ENCODE measurements around the gene ASAP2.

ASAP2 gene

DNA sequence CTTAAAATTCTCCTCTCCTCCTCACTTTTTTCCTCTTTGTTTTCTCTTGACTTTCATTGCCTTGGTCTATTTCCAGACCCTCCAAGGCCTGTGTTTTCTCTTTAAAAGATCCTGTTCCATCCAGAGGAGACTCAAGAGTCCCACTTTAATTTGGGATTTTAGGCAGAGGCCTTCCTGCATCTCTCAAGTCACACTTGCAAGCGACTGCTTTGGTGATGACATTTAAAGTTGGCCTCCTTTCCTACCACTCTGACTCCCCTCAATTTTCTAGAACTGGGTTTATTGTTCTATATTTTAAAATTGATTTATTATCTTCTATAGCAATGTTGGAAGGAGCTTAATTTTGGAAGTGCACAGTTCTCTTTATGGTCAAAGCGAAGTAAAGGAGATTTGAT is 16.3 kb downstream of the ASAP2 start:
- TF ChIP-seq, protein P1, sequence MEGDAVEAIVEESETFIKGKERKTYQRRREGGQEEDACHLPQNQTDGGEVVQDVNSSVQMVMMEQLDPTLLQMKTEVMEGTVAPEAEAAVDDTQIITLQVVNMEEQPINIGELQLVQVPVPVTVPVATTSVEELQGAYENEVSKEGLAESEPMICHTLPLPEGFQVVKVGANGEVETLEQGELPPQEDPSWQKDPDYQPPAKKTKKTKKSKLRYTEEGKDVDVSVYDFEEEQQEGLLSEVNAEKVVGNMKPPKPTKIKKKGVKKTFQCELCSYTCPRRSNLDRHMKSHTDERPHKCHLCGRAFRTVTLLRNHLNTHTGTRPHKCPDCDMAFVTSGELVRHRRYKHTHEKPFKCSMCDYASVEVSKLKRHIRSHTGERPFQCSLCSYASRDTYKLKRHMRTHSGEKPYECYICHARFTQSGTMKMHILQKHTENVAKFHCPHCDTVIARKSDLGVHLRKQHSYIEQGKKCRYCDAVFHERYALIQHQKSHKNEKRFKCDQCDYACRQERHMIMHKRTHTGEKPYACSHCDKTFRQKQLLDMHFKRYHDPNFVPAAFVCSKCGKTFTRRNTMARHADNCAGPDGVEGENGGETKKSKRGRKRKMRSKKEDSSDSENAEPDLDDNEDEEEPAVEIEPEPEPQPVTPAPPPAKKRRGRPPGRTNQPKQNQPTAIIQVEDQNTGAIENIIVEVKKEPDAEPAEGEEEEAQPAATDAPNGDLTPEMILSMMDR (IDR thresholded peaks at IDR 0.05) = no peak

GRCh38 chr2:9225806-9226205 is 19.2 kb downstream of the ASAP2 start:
- TF ChIP-seq, protein P1 (IDR thresholded peaks at IDR 0.05) = no peak

GRCh38 chr2:9226458-9227380 is 20.1 kb downstream of the ASAP2 start:
- TF ChIP-seq, protein P1 (IDR thresholded peaks at IDR 0.05) = no peak

DNA sequence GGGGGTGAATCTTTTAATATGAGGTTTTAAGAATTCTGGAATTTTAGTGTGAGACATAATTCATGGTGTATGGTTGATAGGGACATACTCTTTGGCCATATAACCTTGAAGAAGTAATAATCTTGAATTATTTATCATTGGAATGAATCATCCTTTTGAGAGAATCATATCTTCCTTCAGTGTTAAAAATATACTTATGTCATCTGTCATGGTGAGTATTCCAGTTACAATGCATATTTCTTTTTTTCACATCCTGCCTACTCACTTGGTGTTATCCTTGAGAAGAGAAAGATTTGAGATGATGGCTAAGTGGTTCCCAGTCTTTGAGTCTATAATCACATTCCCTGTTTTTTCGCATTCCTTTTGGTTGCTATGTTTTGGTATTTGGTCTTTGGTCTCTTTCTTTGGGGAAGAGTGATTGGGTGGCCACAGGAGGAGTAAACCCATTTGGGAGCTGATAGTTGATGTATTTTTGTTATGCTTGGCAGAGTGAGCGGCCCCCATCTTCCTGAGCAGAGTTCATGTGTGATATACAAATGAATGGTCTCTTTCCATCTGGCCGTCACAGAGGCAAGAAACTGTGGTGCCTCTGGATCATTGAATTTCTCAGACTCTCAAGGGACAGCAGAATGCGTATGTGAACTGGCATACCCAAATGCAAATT is 21.6 kb downstream of the ASAP2 start:
- TF ChIP-seq, protein P1 (IDR thresholded peaks at IDR 0.05) = no peak

DNA sequence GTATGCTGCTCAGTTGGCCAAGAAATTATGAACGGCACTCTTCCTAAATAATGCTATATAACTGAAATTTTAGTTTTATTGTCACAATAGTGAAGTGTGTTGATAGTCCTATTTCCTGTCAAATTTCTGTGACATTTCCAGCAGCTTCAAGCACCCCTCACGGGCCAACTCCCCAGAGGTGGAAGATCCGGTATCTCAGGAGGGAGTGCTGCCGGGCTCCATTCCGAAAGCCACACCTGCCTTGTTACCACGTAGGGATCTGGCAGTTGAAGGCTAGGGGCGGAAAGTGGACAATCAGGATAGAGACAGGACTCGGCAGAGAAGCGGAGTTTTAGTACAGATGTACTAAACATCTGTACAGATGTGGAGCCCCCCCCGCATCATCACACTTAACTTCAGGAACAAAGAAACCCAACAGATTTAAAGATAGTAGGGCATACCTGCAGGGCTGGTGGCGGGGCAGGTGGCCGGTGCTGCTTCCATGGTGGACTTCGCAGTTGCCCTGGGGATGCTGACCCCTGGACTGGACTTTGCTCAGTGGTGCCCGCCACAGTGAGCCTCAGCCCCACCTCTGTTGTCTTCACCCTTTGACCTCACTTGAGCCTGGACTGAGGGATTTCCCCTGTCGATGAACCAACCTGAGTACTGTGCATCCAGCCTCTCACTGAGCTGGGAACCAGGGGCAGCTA is 22.3 kb downstream of the ASAP2 start:
- TF ChIP-seq, protein P1 (IDR thresholded peaks at IDR 0.05) = no peak

GRCh38 chr2:9229470-9229820 is 22.8 kb downstream of the ASAP2 start:
- TF ChIP-seq, protein P1 (IDR thresholded peaks at IDR 0.05) = no peak

DNA sequence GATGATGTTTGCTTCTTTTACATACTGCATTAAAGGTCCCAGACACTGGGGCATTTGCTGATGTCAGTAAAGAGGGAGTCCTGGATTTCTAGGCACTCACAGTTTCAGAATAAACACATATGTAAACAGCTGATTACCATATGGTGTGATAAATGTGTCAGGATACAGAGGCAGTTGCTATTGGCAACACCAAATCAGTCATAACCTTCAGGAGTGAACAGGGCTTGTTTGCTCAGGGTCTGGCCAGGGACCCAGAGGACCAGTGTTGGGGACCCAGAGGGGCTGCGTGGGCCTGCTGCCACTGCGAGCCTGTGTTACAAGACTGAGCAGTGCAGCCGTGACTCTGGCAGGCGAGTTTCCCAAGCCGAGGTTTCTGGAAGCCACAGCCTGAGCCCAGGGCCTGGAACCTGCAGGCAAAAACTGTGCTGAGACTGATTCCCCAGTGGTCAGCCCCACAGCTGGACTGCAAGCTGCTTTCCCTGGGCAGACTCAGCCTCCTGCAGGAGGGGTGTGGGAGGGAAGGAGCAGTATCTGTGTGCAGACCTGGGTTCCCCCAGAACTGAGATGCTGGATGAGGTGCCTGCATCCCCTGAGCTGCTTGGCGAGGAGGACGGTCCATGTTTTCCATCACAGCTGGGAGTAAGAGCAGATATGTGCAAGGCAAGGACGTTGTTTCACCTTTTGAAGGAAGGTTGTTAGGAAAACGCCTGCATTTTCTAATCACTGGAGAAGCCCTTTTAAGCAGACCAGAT is 23.6 kb downstream of the ASAP2 start:
- TF ChIP-seq, protein P1 (IDR thresholded peaks at IDR 0.05) = no peak
